ENCODE results near the gene ZNF143. TPM values are rescaled to one million over a fixed set of nuclear protein-coding genes. Genes with fewer than 3 reads are reported as not detected.

The ZNF143 gene
- total and polyA plus RNA-seq, 2 of the 13 experiments (the other 11 are each of a cell fraction or from before 2014, with no cell fraction given): 22.4 to 35.6 TPM

DNA sequence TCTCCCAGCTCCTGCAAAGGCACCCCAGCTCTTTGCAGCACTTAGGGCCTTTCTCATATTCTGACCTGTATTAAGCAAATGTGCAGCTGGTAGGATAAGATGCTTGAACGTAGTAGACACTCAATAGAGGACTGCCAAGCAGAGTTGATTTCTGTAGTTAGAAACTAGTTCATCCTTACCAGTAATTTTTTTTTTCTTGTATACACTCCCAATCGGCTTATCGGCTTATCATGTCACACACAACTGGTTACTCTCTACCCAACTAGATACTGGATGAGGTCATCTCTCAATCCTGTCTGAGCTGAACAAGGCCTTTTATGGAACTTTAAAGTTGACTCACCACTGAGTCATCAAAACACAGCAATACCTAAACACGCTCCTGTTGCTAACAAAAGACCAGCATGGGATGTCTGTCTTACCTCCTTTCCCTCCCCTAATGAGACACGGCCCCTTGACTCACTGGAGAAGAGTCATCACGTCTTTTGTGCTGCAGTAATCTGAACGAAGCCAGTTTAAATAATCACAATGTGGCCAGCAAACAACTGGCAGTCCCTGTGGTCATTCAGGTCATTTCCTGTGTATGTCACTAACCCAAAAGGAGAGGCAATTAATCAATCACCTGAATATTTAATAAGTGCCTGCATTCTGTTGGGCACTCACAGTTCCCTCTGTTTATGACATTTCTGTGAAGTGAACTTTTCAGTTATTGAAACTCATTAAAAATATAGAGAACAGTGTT is 105.2 kb downstream of the ZNF143 start:
- Histone ChIP-seq H4K20me1 (ENCODE audit: insufficient read depth, low read length) (no peaks in the 10 kb centered on the region), H3K9me3 (ENCODE audit: low read length) (no peaks in the 10 kb centered on the region), H3K27me3 (ENCODE audit: control insufficient read depth in 1 of 2, insufficient read depth in 2 of 2, low read length in 2 of 2) (no peaks in the 10 kb centered on the region), H2AFZ (ENCODE audit: low read length) (no peak overlapping the region), H3K79me2 (ENCODE audit: insufficient read depth, low read length) (no peaks in the 10 kb centered on the region), H3K27ac (ENCODE audit: extremely low read length, insufficient read depth, low read length) (peak overlapping the region; percentile 100), H3K4me3 (replicated peaks in 1 of 3; ENCODE audit: insufficient read depth in 1 of 3, low read depth in 2 of 3, low read length in 3 of 3) (peak overlapping the region in 1 of 3 experiments; percentile 12; a peak in 1 of 6 replicates), H3K4me1 (ENCODE audit: insufficient read depth, low read length) (peaks cover 68% of the 10 kb centered on the region), H3K4me2 (ENCODE audit: low read depth, low read length) (peak overlapping the region; percentile 60), H3K36me3 (replicated peaks in 1 of 2; ENCODE audit: control insufficient read depth in 1 of 2, insufficient read depth in 2 of 2, low read length in 2 of 2) (no peaks in the 10 kb centered on the region), H3K9ac (ENCODE audit: insufficient read depth, low read depth, low read length) (peak overlapping the region; percentile 69)
- peak; percentile 61 for FAIRE-seq
- CTCF ChIA-PET (ENCODE audit: low intra/inter-chr PET ratio, low total read pairs): no interaction called here
- POLR2A ChIA-PET: interaction anchor here (0.7 to 2.4 kb wide), 10 partner anchors 9 to 877 kb away, joined by 3 to 11 read pairs (median 6); partner anchors contain the start of gene ZNF143
- in situ Hi-C loops (cut with HindIII; ENCODE audit: extremely low pct_ligation_motif_present, low pct_unique_long_range_greater_than_20kb) (no loop called here), intact Hi-C loops (cut with micrococcal nuclease; ENCODE audit: unreplicated experiment) (no loop called here)
- 0% methylated on average over 7 of the region's 7 CpGs for WGBS (ENCODE audit: low lambda C conversion rate)
- BruUV-seq (replicated peaks): no TSS peak
- ATAC-seq: peak; percentile 75
- DNase-seq (ENCODE audit: low spot score): peak; percentile 99
- TF ChIP-seq, protein P1, sequence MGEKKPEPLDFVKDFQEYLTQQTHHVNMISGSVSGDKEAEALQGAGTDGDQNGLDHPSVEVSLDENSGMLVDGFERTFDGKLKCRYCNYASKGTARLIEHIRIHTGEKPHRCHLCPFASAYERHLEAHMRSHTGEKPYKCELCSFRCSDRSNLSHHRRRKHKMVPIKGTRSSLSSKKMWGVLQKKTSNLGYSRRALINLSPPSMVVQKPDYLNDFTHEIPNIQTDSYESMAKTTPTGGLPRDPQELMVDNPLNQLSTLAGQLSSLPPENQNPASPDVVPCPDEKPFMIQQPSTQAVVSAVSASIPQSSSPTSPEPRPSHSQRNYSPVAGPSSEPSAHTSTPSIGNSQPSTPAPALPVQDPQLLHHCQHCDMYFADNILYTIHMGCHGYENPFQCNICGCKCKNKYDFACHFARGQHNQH (CRISPR knock-in tag; IDR thresholded peaks at IDR 0.05): peak; percentile 74; the same call in 1 of the 2 replicates
- TF ChIP-seq ZNF678 (CRISPR knock-in tag; IDR thresholded peaks at IDR 0.05) (no peak), SRF (IDR thresholded peaks at IDR 0.05; ENCODE audit: low read depth, low read length) (peak; percentile 95), SOX13 (IDR thresholded peaks at IDR 0.05) (peak; percentile 74; the same call in 1 of the 2 replicates), SOX13 (CRISPR knock-in tag; conservative IDR thresholded peaks at IDR 0.05 in 1 of 2, IDR thresholded peaks at IDR 0.05 in 1 of 2) (peak in 1 of 2 experiments; percentile 86; a peak in 2 of 4 replicates), GATA4 (IDR thresholded peaks at IDR 0.05; ENCODE audit: borderline replicate concordance, low read depth) (no peak), ZBTB3 (CRISPR knock-in tag; IDR thresholded peaks at IDR 0.05; ENCODE audit: borderline replicate concordance, low read depth) (no peak), JUN (CRISPR knock-in tag; IDR thresholded peaks at IDR 0.05) (peak; percentile 98), HES4 (CRISPR knock-in tag; IDR thresholded peaks at IDR 0.05; ENCODE audit: borderline replicate concordance) (no peak), SIN3A (IDR thresholded peaks at IDR 0.05; ENCODE audit: borderline replicate concordance, low read depth, low read length) (0 out of 2 replicates have a peak, but pooled peaks have one; percentile 30)
- TF ChIP-seq, protein P2, sequence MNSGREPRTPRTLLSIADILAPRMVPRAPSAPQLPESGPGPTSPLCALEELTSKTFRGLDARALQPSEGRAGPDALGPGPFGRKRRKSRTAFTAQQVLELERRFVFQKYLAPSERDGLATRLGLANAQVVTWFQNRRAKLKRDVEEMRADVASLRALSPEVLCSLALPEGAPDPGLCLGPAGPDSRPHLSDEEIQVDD (CRISPR knock-in tag; IDR thresholded peaks at IDR 0.05; ENCODE audit: borderline replicate concordance): no peak
- TF ChIP-seq, protein P3, sequence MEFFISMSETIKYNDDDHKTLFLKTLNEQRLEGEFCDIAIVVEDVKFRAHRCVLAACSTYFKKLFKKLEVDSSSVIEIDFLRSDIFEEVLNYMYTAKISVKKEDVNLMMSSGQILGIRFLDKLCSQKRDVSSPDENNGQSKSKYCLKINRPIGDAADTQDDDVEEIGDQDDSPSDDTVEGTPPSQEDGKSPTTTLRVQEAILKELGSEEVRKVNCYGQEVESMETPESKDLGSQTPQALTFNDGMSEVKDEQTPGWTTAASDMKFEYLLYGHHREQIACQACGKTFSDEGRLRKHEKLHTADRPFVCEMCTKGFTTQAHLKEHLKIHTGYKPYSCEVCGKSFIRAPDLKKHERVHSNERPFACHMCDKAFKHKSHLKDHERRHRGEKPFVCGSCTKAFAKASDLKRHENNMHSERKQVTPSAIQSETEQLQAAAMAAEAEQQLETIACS (CRISPR knock-in tag; IDR thresholded peaks at IDR 0.05): no peak
- TF ChIP-seq, protein P4, sequence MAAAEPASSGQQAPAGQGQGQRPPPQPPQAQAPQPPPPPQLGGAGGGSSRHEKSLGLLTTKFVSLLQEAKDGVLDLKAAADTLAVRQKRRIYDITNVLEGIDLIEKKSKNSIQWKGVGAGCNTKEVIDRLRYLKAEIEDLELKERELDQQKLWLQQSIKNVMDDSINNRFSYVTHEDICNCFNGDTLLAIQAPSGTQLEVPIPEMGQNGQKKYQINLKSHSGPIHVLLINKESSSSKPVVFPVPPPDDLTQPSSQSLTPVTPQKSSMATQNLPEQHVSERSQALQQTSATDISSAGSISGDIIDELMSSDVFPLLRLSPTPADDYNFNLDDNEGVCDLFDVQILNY (CRISPR knock-in tag; conservative IDR thresholded peaks at IDR 0.05): no peak
- TF ChIP-seq, protein P5, sequence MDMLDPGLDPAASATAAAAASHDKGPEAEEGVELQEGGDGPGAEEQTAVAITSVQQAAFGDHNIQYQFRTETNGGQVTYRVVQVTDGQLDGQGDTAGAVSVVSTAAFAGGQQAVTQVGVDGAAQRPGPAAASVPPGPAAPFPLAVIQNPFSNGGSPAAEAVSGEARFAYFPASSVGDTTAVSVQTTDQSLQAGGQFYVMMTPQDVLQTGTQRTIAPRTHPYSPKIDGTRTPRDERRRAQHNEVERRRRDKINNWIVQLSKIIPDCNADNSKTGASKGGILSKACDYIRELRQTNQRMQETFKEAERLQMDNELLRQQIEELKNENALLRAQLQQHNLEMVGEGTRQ (IDR thresholded peaks at IDR 0.05; ENCODE audit: low read depth, low read length): no peak
- TF ChIP-seq, protein P5 (CRISPR knock-in tag; IDR thresholded peaks at IDR 0.05; ENCODE audit: borderline replicate concordance): peak; percentile 78; the same call in 1 of the 2 replicates
- TF ChIP-seq, protein P6, sequence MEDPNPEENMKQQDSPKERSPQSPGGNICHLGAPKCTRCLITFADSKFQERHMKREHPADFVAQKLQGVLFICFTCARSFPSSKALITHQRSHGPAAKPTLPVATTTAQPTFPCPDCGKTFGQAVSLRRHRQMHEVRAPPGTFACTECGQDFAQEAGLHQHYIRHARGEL (CRISPR knock-in tag; IDR thresholded peaks at IDR 0.05): no peak
